Esophagus muscularis mucosa (tissue), 4 donors: ENCODE data around the gene FAM110A. TPM values are rescaled to one million over a fixed set of nuclear protein-coding genes. Genes with fewer than 3 reads are reported as not detected.
"Not testable (repeated sequence)": the region's sequence is repeated elsewhere in the genome, so short reads cannot be mapped to it uniquely, and the experiment has no call there.

Experiments used
- DNase-seq: peaks from one replicate; pipeline ENCODE4 v3.0.0-alpha.2; 2017; ENCODE audit errors: extremely low spot score
- H3K27ac ChIP-seq, 4 donors: fragments of 200-600 bp; sonication (generic); replicated peaks in 1 of 4; 1 replicate in 3 of 4; 2 replicates in 1 of 4; pipeline ENCODE4 v1.5.1; 2016 to 2019; ENCODE audit warnings: mild to moderate bottlenecking in 1 of 4
- H3K27me3 ChIP-seq, 4 donors: fragments of 200-600 bp; sonication (generic); one replicate each; pipeline versions ENCODE4 v1.5.1 to v1.6.0; 2016 to 2019
- H3K36me3 ChIP-seq, 4 donors: fragments of 200-600 bp; sonication (generic); one replicate each; pipeline ENCODE4 v1.5.1; 2016 to 2019
- H3K4me1 ChIP-seq, 4 donors: fragments of 200-600 bp; sonication (generic); one replicate each; pipeline ENCODE4 v1.5.1; 2016 to 2019
- H3K4me3 ChIP-seq, 4 donors: fragments of 200-600 bp; sonication (generic); 1 replicate in 2 of 4; 2 replicates in 2 of 4; pipeline ENCODE4 v1.5.1; 2016 to 2019; ENCODE audit warnings: mild to moderate bottlenecking in 4 of 4, moderate library complexity in 1 of 4
- H3K9me3 ChIP-seq, 4 donors: fragments of 200-600 bp; sonication (generic); 1 replicate in 3 of 4; 2 replicates in 1 of 4; pipeline ENCODE4 v1.5.1; 2016 to 2019
- EP300 ChIP-seq: sonication (generic); formaldehyde crosslinking; IDR thresholded peaks from one replicate; pipeline ENCODE4 v1.6.1; 2017; ENCODE audit warnings: antibody characterized with exemption
- POLR2A ChIP-seq: fragments of 450-650 bp; IDR thresholded peaks from one replicate; pipeline ENCODE4 v1.6.1; 2017; ENCODE audit warnings: antibody characterized with exemption, moderate library complexity, mild to moderate bottlenecking, low read depth
- POLR2AphosphoS5 ChIP-seq, 2 donors: sonication (generic); formaldehyde crosslinking; IDR thresholded peaks; one replicate each; pipeline ENCODE4 v1.6.1; 2017; ENCODE audit warnings: antibody characterized with exemption in 2 of 2
- WGBS: methylation state at CpG from one replicate; pipeline ENCODE4 v1.1.5; 2018; 5-methylcytosine and 5-hydroxymethylcytosine counted together
- intact Hi-C: fragments of 100-400 bp; cut with DNase I; formaldehyde crosslinking; loops from one replicate; pipeline ENCODE4 v1.15.1; 2023
- total RNA-seq, 4 donors: library from RNA; depleted of rRNA; stranded (reverse); fragments of >200 nt; gene quantifications; one replicate each; pipeline versions ENCODE4 v1.1.0 to v1.2.1, GENCODE V29; 2016
- TF ChIP-seq, protein P1 (sequence below), 3 experiments: fragments of 200-600 bp in 2 of 3; fragments of 450-650 bp in 1 of 3; sonication (generic) in 2 of 3; IDR thresholded peaks; one replicate each; pipeline ENCODE4 v1.5.1; 2017 to 2019; ENCODE audit warnings: antibody characterized with exemption in 3 of 3, mild to moderate bottlenecking in 2 of 3, moderate library complexity in 1 of 3

The FAM110A gene
- total RNA-seq, 4 donors from 2014 or later: 2.0 to 4.4 (median 3.2) TPM

DNA sequence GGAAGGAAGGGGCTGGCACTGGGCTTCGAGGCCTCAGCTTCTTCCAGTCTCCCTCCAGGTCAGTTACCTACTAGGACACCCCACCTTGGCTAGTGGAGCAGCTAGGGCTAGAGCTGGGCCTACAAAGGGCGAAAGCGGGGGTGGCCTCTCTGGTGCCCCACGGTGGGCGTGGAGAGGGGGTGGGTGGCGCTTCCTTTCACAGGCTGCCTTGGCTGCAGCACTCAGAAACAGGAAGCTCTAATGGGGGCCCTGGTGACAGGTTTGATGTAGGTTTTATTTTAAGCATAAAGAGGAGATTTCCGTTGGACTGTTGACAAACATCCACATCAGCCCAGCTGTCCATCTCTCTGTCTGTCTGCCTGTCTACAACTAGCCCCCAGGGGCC, 13.4 kb downstream of the FAM110A start:
- intact Hi-C loops: no loop called here
- DNase-seq: no peak
- Histone ChIP-seq H3K36me3 (no peaks in the 10 kb centered on the region), H3K4me1 (peaks cover 19 to 30% (median 26%) of the 10 kb centered on the region in 4 donors), H3K9me3 (no peaks in the 10 kb centered on the region), H3K27ac (no peak overlapping the region), H3K27me3 (peaks cover 0 to 25% (median 7%) of the 10 kb centered on the region in 4 donors), H3K4me3 (no peak overlapping the region)
- WGBS: 90% methylated on average over 7 of the region's 7 CpGs
- TF ChIP-seq, protein P1, sequence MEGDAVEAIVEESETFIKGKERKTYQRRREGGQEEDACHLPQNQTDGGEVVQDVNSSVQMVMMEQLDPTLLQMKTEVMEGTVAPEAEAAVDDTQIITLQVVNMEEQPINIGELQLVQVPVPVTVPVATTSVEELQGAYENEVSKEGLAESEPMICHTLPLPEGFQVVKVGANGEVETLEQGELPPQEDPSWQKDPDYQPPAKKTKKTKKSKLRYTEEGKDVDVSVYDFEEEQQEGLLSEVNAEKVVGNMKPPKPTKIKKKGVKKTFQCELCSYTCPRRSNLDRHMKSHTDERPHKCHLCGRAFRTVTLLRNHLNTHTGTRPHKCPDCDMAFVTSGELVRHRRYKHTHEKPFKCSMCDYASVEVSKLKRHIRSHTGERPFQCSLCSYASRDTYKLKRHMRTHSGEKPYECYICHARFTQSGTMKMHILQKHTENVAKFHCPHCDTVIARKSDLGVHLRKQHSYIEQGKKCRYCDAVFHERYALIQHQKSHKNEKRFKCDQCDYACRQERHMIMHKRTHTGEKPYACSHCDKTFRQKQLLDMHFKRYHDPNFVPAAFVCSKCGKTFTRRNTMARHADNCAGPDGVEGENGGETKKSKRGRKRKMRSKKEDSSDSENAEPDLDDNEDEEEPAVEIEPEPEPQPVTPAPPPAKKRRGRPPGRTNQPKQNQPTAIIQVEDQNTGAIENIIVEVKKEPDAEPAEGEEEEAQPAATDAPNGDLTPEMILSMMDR (IDR thresholded peaks at IDR 0.05): no peak
- TF ChIP-seq POLR2AphosphoS5 (IDR thresholded peaks at IDR 0.05) (no peak), POLR2A (no peak)

DNA sequence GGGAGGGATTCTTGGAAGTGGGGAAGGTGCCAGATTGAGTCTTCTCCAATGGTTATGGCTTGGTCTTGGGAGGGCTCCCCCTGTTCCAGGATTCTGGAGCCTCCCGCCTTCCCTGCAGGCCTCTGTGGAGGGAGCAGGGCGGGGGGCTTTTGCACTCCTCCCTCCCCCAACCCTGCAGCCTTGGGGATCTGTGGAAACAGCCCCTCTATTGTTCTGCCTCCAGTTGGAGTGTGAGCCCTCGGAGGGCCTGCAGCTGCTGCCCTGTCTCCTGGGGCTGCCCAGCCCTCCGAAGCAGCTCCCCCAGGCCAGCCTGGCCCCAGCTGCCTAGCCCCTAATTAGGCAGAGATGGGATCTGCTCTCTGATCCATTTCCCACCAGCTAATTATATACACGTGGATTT, 14.7 kb downstream of the FAM110A start:
- peaks cover 17 to 24% (median 22%) of the 10 kb centered on the region in 4 donors for H3K4me1 ChIP-seq
- no peaks in the 10 kb centered on the region for H3K36me3 ChIP-seq
- TF ChIP-seq EP300: no peak
- TF ChIP-seq, protein P1 (IDR thresholded peaks at IDR 0.05): no peak
- TF ChIP-seq POLR2AphosphoS5 (IDR thresholded peaks at IDR 0.05): no peak
- TF ChIP-seq POLR2A: no peak
- no peak for DNase-seq
- 95% methylated on average over 5 of the region's 5 CpGs for WGBS
- H3K4me3 ChIP-seq: no peak overlapping the region
- intact Hi-C loops: no loop called here
- H3K27me3 ChIP-seq: peaks cover 0 to 17% (median 0%) of the 10 kb centered on the region in 4 donors
- no peaks in the 10 kb centered on the region for H3K9me3 ChIP-seq
- H3K27ac ChIP-seq: no peak overlapping the region

DNA sequence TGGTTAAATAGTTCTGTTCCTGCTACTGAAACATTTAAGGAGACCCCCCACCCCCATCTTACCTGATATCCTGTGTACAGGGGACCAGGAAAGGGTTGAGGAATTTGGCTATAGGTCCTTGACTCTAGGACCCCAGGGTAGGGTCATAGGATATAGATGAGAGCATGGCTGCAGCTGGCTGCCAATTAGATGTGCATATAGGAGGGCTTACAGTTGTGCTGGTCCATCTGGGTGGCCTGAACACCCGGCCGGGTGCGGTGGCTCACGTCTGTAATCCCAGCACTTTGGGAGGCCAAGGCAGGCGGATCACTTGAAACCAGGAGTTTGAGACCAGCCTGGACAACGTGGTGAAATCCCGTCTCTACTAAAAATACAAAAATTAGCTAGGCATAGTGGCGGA, 15.2 kb downstream of the FAM110A start:
- H3K36me3 ChIP-seq, H3K9me3 ChIP-seq, DNase-seq, H3K27ac ChIP-seq, intact Hi-C loops, H3K4me3 ChIP-seq: not testable (repeated sequence)
- Histone ChIP-seq H3K27me3 (peaks cover 0 to 14% (median 0%) of the 10 kb centered on the region in 4 donors), H3K4me1 (peaks cover 17 to 24% (median 19%) of the 10 kb centered on the region in 4 donors)
- WGBS: 91% methylated on average over 8 of the region's 8 CpGs

DNA sequence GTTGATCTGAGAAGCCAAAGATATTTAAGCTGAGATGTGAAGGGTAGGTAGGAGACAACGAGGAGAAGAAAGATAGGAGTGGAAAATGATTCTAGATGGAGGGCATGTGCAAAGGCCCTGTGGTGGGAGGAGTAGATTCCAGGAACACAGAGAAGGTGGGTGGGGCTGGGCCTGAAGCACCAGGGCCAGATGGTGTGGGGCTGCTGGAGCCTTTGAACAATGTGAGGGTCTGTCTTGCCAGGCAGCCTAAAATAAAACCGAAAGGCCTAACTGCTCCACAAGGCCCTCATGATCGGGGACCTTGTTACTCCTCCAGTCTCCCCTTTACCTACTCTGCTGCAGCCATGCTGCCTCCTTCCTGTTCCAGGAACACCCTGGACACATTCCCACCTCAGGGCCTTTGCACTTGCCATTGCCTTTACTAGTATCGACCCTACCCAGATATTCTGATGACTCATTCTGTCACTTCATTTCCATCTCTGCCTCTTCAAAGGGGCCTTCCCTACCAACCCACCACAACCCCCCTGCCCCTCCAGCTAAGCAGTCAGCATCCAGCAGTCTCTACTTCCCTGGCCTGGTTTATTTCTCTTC, 20.0 kb downstream of the FAM110A start:
- 94% methylated on average over 4 of the region's 4 CpGs for WGBS
- Histone ChIP-seq H3K27ac (no peak overlapping the region), H3K4me3 (no peak overlapping the region), H3K4me1 (no peaks in the 10 kb centered on the region), H3K9me3 (no peaks in the 10 kb centered on the region), H3K27me3 (no peaks in the 10 kb centered on the region), H3K36me3 (no peaks in the 10 kb centered on the region)
- DNase-seq: no peak
- intact Hi-C loops: no loop called here
- TF ChIP-seq, protein P1 (IDR thresholded peaks at IDR 0.05): no peak
- TF ChIP-seq EP300: no peak
- no peak for TF ChIP-seq POLR2A
- TF ChIP-seq POLR2AphosphoS5 (IDR thresholded peaks at IDR 0.05): no peak

DNA sequence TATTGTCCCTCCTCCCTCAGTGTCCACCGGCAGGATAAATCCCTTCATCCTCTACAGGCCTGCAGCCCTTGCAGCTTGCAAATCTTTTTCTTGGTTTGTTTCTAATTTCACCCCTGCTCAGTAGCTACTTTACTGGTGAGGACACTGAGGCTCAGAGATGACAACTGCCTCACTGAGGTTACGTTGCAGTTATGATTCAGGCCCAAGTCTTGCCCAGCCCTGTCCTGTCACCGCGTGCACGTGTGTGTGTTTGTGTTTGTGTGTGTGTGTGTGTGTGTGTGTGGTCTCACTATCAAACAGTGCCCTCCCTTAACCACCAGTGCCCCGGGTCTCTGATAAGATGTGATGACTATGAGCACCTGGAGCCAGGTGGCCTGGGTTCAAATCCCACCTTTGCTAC, 21.1 kb downstream of the FAM110A start:
- no peak for DNase-seq
- TF ChIP-seq POLR2AphosphoS5 (IDR thresholded peaks at IDR 0.05): no peak
- TF ChIP-seq POLR2A: no peak
- TF ChIP-seq, protein P1 (IDR thresholded peaks at IDR 0.05): no peak
- no peak for TF ChIP-seq EP300
- WGBS: 84% methylated on average over 6 of the region's 6 CpGs
- Histone ChIP-seq H3K4me3 (no peak overlapping the region), H3K27ac (no peak overlapping the region), H3K4me1 (no peaks in the 10 kb centered on the region), H3K27me3 (no peaks in the 10 kb centered on the region), H3K36me3 (no peaks in the 10 kb centered on the region), H3K9me3 (no peaks in the 10 kb centered on the region)
- intact Hi-C loops: no loop called here
